ENCODE data around the gene SLC66A1.

GRCh38 chr1:19374926-19375325 is 62.8 kb downstream of the SLC66A1 start:
- TF ChIP-seq CTCF (IDR thresholded peaks at IDR 0.05) (no peak), POLR2A (IDR thresholded peaks at IDR 0.05) (no peak)
